ENCODE measurements around the gene EHD3. TPM values are rescaled to one million over a fixed set of nuclear protein-coding genes. Genes with fewer than 3 reads are reported as not detected.

EHD3 gene
- total and polyA plus RNA-seq, 2 of the 4 experiments (the other 2 are of a cell fraction) = 29.1 to 39.8 TPM

DNA sequence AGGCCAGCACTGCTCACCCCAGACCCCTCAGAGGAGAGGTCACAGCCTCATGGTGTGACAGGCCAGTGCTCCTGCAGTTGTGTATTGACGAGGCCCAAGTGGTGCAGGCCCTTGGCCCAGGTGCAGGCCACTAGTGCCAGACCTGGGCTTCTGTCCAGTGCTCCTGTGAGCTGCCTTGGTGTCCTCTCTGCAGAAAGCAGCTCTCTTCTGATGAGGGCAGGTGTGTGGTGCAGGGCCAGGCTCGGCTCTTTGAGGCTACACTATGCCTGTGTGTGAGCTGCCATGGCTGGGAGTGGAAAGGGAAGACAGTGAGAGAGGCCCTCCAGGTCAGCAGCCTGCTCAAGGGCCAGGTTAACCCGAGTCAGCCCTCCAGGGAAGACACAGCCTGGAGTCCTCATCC is 17.1 kb downstream of the EHD3 start:
- Histone ChIP-seq H3K27ac (ENCODE audit: insufficient read depth, low read length) (no peak overlapping the region), H3K9me1 (ENCODE audit: insufficient read depth, low read length) (peaks cover 3% of the 10 kb centered on the region; the same call in 1 of the 2 replicates), H4K20me1 (ENCODE audit: insufficient read depth, low read length) (no peaks in the 10 kb centered on the region), H3K4me2 (ENCODE audit: low read depth, low read length) (no peak overlapping the region), H4K8ac (ENCODE audit: low read depth in 2 of 2, low read length in 2 of 2) (no peak overlapping the region), H3K9me3 (ENCODE audit: control insufficient read depth, insufficient read depth, low read length) (no peaks in the 10 kb centered on the region), H2BK5ac (ENCODE audit: low read depth, low read length, poor library complexity, severe bottlenecking) (no peak overlapping the region), H3K27me3 (ENCODE audit: control insufficient read depth, insufficient read depth, low read length) (no peaks in the 10 kb centered on the region), H3K56ac (ENCODE audit: extremely low read depth, insufficient read depth, low read length) (no peak overlapping the region), H2AK5ac (ENCODE audit: low read depth, low read length) (no peak overlapping the region), H2AK9ac (replicated peaks; ENCODE audit: low read depth, low read length, poor library complexity) (peak overlapping the region; percentile 42), H4K91ac (ENCODE audit: insufficient read depth, low read depth, low read length) (no peak overlapping the region), H3K4me1 (ENCODE audit: control insufficient read depth, insufficient read depth, low read length) (peaks cover 5% of the 10 kb centered on the region), H3K36me3 (ENCODE audit: control insufficient read depth, insufficient read depth, low read length) (peaks cover 41% of the 10 kb centered on the region), H3K23ac (ENCODE audit: low read depth, low read length) (no peak overlapping the region), H2BK20ac (ENCODE audit: low read depth, low read length) (no peak overlapping the region), H2BK15ac (ENCODE audit: low read depth, low read length) (no peak overlapping the region), H2BK120ac (ENCODE audit: low read depth, low read length) (no peak overlapping the region), H4K5ac (ENCODE audit: low read depth, low read length) (no peak overlapping the region), H2AFZ (replicated peaks; ENCODE audit: low read length, poor library complexity) (no peak overlapping the region), H3K4ac (ENCODE audit: low read depth, low read length) (no peak overlapping the region), H3K18ac (ENCODE audit: low read depth, low read length) (no peak overlapping the region), H3K14ac (replicated peaks; ENCODE audit: low read depth, low read length) (no peak overlapping the region), H3K79me1 (ENCODE audit: low read depth in 1 of 2, low read length in 2 of 2) (0 out of 4 replicates have a peak, but pooled peaks cover 0 to 5% of the 10 kb centered on the region in 2 experiments), H3K4me3 (ENCODE audit: insufficient read depth, low read depth, low read length) (no peak overlapping the region), H3K9ac (ENCODE audit: low read depth, low read length) (no peak overlapping the region)
- dilution Hi-C loops (cut with HindIII; ENCODE audit: low sequenced_read_pairs, unreplicated experiment) = no loop called here
- POLR2A ChIA-PET (ENCODE audit: unreplicated experiment) = no interaction called here
- CTCF ChIA-PET = no interaction called here
- ATAC-seq (ENCODE audit: low read depth) = no peak
- in situ Hi-C loops (cut with MboI; ENCODE audit: low sequenced_read_pairs) = no loop called here
- DNase-seq = no peak
- intact Hi-C loops (cut with micrococcal nuclease) = no loop called here
- TF ChIP-seq, protein P1, sequence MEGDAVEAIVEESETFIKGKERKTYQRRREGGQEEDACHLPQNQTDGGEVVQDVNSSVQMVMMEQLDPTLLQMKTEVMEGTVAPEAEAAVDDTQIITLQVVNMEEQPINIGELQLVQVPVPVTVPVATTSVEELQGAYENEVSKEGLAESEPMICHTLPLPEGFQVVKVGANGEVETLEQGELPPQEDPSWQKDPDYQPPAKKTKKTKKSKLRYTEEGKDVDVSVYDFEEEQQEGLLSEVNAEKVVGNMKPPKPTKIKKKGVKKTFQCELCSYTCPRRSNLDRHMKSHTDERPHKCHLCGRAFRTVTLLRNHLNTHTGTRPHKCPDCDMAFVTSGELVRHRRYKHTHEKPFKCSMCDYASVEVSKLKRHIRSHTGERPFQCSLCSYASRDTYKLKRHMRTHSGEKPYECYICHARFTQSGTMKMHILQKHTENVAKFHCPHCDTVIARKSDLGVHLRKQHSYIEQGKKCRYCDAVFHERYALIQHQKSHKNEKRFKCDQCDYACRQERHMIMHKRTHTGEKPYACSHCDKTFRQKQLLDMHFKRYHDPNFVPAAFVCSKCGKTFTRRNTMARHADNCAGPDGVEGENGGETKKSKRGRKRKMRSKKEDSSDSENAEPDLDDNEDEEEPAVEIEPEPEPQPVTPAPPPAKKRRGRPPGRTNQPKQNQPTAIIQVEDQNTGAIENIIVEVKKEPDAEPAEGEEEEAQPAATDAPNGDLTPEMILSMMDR (conservative IDR thresholded peaks at IDR 0.05; ENCODE audit: low read depth, low read length) = no peak
- no peak for TF ChIP-seq RAD21 (IDR thresholded peaks at IDR 0.05; ENCODE audit: low read length)
- no peak for TF ChIP-seq MAZ (IDR thresholded peaks at IDR 0.05; ENCODE audit: borderline replicate concordance, low read depth, low read length)
- no peak for TF ChIP-seq NFE2L2 (IDR thresholded peaks at IDR 0.05; ENCODE audit: low read depth, low read length)
- TF ChIP-seq, protein P2, sequence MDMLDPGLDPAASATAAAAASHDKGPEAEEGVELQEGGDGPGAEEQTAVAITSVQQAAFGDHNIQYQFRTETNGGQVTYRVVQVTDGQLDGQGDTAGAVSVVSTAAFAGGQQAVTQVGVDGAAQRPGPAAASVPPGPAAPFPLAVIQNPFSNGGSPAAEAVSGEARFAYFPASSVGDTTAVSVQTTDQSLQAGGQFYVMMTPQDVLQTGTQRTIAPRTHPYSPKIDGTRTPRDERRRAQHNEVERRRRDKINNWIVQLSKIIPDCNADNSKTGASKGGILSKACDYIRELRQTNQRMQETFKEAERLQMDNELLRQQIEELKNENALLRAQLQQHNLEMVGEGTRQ (IDR thresholded peaks at IDR 0.05; ENCODE audit: low read depth, low read length) = no peak
- TF ChIP-seq POLR2A (IDR thresholded peaks at IDR 0.05; ENCODE audit: low read depth, low read length) = no peak
- no peak for TF ChIP-seq SMC3 (IDR thresholded peaks at IDR 0.05; ENCODE audit: low read depth, low read length)
- TF ChIP-seq CEBPB (IDR thresholded peaks at IDR 0.05; ENCODE audit: low read depth, low read length) = no peak
- TF ChIP-seq FOS (IDR thresholded peaks at IDR 0.05; ENCODE audit: low read depth, low read length) = no peak
- TF ChIP-seq BHLHE40 (IDR thresholded peaks at IDR 0.05; ENCODE audit: low read depth, low read length) = no peak
- no peak for TF ChIP-seq CHD1 (IDR thresholded peaks at IDR 0.05; ENCODE audit: low read depth, low read length)
- TF ChIP-seq RFX5 (IDR thresholded peaks at IDR 0.05; ENCODE audit: low read depth, low read length) = no peak
- TF ChIP-seq RCOR1 (IDR thresholded peaks at IDR 0.05; ENCODE audit: insufficient replicate concordance, low read length) = no peak
- TF ChIP-seq MAFK (IDR thresholded peaks at IDR 0.05; ENCODE audit: low read depth, low read length) = no peak
- WGBS, 2 experiments (ENCODE audit: extremely low coverage in 2 of 2, insufficient read length in 1 of 2) = no CpG with 5 or more reads among the region's 3 CpGs
- no TSS peak for BruUV-seq (replicated peaks)
